Dermis blood vessel endothelial cell (primary cell): ENCODE data around the gene SPAAR. TPM values are rescaled to one million over a fixed set of nuclear protein-coding genes. Genes with fewer than 3 reads are reported as not detected.
"Not testable (repeated sequence)": the region's sequence is repeated elsewhere in the genome, so short reads cannot be mapped to it uniquely, and the experiment has no call there.

Experiments
- DNase-seq: peaks from one replicate; pipeline ENCODE4 v3.0.0; 2010
- total RNA-seq: library from RNA; depleted of rRNA; stranded (reverse); fragments of >200 nt; gene quantifications from 2 replicates; pipeline ENCODE4 v1.2.3, GENCODE V29; 2014

The SPAAR gene
- total RNA-seq, 1 donor from 2014 or later: 3.2 TPM

DNA sequence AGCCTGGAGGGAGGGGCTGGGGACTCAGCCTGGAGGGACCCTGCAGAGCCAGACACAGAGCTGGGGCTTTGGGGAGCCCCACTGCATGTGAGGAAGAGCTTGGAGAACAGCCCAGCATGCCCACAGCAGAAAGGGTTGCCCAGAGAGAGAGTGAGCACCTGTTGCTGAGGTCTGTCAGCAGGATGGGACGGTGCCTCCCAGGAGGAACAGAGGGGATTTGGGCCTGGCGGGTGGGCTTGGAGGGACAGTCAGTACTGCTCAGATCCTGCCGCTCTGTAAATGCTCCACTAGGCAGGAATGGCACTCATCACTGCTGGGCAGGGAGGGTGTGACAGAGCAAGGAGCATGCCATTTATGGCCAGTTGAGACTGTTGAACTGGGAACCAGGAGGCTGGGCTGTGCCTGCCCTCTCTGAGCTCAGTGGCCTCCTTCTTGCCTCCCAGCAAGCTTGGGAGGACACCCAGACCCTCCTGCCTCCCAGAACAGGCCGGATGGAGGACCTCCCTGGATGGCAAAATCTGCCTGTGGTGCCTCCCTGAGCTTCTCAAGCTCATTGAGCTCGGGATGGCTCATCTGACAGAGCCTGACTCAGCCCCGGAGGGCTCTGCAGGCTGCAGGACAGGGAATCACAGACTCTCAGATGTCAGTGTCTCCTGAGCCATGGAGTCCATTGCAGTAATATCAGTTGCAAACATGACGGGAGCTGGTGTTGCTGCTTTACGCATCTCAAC lies 4.1 kb upstream of the SPAAR start:
- no peak for DNase-seq

DNA sequence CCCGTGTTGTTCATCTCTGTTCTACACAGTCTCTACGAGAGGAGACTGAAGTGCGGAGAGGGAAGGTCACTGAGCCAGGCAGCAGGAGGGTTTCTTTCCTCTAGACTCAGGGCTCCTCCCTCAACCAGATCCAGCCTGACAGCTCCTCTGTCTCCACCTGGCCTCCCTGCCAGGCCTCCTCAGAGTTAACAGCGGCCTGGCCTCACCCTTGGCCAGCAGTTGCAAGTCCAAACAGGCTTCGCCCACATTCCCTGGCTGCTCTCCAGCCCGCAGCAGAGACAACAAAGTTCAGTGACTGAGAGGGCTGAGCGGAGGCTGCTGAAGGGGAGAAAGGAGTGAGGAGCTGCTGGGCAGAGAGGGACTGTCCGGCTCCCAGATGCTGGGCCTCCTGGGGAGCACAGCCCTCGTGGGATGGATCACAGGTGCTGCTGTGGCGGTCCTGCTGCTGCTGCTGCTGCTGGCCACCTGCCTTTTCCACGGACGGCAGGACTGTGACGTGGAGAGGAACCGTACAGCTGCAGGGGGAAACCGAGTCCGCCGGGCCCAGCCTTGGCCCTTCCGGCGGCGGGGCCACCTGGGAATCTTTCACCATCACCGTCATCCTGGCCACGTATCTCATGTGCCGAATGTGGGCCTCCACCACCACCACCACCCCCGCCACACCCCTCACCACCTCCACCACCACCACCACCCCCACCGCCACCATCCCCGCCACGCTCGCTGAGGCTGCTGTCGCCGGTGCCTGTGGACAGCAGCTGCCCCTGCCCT lies 3.2 kb upstream of the SPAAR start, which contains the start of gene HRCT1:
HRCT1 (plus strand) TSS at position 291 of the 768 bp plus-strand sequence; CDS start at position 377, 86 bp downstream.
- peak; percentile 91 for DNase-seq

DNA sequence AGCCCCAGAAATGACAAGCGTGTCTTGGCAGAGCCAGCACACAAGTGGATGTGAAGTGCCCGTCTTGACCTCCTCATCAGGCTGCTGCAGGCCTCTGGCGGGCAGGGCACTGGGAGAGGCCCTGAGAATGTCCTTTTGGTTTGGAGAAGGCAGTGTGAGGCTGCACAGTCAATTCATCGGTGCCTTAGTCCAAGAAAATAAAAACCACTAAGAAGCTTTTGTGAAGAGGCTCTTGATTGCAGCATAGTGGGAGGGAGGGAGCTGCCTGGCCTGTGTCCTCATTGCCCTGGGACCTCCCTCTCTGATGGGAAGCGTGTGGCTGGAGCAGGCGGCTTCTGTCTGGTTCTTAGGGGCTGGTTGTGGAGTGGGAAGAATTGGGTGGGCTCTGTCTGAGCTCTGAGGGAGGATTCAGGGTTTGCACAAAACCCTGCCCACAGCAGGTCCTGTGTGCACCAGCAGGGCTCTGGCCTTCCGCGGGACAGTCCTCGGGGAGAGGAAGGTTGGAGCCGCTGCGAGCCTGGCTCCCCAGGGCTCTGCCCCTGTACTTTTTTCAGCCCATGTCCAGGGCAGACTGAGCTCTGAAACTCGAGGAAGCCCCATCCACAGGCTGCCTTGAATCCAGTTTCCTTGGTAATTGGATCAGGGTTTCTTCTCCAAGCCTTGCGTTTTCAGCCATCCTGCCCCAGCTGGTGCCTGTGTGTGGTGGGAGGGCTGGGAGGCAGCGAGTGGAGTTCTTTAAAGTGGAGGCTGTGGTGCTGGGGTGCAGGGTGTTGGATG lies 2.2 kb upstream of the SPAAR start:
- peak; percentile 48 for DNase-seq

DNA sequence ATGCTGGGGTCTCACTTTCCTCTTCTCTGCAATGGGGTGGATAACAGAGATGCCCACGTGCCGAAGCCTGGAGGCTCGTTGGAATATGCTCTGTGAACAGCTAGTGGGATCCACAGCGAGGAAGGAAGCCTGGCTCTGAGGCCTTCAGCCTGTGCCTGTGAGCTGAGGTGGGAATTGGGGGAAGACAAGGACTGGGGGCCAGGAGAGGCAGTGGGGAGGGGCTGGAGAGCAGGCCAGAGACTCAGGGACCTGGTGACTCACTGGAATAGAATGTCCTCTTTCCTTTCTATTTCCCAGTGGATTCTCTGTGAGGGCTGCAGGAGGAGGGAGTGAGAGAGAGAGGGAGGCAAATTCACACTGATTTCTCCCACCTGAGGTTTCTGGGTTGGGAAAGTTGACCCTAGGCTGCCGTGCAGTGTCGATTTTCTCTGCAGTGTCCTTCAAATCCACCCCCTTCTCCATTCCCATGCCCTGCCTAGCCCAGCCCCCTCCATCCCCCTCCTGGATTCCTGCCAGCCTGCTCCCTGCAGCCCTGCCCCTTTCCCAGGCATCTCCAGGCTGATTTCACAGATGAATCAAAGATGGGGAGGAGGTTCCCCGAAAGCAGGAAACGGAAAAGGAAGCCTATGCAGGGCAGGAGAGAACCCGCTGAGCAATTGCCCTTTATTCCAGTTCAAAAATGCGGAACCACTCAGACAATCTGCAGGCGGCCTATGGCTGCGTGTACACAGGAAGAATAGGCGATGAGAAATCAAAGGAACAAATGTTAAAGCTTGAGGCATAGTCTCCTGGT lies 1.4 kb upstream of the SPAAR start:
- peak; percentile 96 for DNase-seq

DNA sequence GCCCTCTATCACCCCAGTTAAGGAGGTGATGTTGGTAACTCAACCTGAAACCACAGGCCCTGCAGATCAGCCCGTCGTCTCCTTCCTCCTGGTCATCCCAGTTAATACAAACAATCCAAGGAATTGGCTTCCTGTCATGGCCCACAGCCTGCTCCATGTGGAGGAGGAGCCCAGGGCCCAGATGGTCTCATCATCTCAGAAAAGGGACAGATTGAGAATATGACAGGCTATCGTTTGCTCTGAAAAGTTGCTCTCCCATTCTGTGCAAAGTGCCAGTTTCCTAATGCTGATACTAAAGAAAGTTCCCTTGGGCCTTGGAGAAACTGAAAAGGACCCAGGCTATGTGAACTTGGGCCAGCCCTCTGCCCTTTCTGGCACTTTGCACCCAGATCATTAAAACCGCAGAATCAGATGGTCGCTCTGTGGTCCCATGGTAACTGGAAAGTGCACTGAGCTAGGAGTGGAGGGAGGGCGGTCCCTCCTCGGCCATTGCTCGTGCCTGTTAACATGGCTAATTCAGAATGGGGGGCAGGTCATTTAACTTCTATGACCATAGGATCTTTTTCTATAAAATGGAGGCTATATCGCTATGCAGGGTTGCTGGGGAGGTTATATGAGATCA lies 675 bp upstream of the SPAAR start:
- DNase-seq: peak; percentile 41

DNA sequence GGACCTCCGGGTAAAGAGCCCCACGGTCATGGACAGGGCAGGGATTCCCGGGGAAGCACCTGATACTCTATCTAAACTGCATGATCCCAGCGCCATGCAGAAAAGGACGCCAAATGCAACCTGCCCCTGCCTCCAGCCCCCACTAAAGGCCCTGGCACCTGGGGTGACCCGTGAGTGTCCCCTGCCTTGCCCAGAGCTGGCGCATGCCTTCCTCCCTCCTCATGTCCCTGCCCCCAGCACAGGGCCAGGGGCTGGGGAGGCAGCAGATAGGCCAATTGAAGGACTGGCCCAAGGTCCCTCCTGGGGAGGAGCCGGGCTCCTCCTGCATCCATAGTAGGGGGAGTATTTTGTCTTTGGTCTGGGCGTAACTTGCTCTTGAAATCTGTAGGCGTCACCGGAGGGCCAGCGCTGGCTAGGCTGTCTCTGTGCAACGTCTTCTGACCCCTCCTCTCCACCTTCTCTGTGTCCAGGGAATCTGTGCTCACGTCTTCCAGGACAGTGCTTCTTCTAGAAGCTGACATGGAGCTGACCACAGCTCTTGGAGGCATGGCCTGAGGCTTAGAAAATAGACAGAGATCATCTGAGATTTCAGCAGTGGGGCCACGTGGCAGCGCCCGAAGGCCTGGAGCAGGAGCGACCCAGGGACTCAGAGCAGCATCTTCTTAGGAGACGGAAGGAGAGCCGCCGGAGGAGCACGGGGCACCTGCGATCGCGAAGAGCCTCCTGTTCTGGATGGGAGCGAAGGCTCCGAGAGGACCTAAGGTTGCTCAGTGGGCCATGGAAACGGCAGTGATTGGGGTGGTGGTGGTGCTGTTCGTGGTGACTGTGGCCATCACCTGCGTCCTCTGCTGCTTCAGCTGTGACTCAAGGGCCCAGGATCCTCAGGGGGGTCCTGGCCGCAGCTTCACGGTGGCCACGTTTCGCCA lies 660 bp downstream of the SPAAR start:
- peak; percentile 41 for DNase-seq

DNA sequence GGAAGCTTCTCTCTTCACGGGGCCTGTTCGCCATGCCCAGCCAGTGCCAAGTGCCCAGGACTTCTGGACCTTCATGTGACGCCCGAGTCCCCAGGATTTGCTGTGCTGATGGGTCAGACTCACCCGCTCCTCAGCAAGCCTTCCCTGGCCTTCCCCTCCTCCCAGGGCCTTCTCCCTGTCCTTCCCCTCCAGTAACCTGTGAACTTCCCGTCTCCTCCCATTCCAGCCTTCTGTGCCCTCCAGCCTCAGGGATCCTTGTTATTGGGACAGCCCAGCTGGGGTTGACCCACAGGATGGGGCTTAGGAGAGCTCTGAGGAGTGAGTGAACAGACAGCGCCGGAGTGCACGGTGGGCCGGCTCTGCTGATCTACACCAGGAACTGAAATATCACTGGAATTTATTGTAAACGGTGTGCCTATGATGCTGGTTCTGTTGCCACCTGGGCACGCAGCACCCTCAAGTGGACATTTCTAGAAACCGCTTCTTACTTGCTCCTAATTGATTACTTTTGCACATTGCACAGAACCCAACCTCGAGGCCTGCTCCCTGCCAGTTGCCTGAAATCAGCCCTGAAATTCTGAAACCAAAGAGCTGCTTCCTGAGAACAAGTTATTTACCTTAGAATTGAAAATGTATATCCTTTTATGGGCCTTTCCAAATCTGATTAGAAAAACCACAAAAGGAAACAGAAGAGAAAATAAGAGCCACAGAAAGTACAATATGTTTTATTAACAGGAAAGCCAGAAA lies 1.5 kb downstream of the SPAAR start:
- peak; percentile 91 for DNase-seq

DNA sequence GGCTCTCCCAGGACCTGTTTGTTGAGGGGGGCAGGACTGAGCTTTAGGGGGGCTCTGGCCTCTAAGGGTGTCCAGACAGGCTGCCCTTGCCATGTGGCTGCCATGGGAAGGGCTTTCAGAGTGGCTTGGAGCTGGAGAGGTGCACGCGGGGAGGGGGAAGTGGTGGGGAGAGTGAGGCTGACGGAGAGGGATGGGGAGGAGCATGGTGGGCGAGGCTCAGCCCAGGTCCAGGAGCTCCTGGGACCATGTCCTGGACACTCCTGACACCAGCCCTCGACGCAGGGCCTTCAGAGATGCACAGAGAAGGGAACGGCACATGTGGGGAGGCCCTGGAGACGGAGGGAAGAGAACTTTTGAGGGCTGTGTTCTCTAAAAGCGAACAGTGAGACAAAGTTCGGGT lies 2.4 kb downstream of the SPAAR start:
- no peak for DNase-seq

DNA sequence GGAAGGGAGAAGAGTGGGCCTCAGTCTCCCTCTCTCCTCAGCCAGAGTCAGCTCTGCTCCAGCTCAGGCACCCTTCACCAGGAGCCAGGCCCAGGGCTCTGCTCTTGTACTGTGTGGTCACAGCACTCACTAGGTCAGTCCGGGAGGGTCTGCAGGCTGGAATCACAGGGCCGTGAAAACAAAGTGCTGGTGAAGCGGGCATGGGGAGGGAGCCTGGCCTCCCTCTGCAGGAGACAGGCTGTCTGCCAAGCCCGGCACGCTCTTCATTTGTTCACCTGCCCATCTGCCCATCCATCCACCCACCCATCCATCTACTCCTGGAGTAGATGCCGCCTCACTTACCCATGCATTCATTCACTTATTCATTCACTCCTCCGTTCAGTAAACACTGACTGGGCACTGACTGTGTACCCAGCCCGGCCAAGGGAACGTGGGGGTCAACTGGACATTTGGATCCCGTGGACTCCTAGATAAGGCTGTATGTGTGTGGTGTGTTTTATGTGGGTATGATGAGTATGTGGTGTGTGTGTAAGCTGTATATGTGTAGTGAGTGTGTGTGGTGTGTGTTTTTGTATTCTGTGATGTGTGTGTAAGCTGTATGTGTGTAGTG lies 3.6 kb downstream of the SPAAR start:
- DNase-seq: no peak

DNA sequence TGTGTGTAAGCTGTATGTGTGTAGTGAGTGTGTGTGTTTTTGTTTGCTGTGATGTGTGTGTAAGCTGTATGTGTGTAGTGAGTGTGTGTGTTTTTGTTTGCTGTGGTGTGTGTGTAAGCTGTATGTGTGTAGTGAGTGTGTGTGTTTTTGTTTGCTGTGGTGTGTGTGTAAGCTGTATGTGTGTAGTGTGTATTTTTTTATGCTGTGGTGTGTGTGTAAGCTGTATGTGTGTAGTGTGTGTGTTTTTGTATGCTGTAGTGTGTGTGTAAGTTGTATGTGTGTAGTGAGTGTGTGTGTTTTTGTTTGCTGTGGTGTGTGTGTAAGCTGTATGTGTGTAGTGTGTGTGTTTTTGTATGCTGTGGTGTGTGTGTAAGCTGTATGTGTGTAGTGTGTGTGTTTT lies 4.1 kb downstream of the SPAAR start:
- not testable (repeated sequence) for DNase-seq

DNA sequence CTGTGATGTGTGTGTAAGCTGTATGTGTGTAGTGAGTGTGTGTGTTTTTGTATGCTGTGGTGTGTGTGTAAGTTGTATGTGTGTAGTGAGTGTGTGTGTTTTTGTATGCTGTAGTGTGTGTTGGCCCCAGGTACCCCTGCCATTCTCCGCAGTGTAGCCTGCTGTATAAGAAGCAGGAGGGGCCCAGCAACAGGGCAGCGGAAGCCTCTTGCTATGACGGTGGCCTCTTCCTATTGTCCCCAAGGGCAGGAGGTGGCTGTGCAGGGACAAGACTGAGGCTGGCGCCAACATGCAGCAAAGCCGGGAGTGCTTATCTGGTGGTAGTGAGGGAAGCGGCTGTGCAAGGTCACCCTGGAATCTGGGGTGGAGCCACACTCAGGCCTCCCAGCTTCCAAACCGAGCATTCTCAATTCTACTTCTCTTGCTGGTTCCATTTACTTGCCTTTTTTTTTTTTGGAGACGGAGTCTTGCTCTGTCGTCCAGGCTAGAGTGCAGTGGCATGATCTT lies 5.1 kb downstream of the SPAAR start:
- DNase-seq: peak; percentile 56

DNA sequence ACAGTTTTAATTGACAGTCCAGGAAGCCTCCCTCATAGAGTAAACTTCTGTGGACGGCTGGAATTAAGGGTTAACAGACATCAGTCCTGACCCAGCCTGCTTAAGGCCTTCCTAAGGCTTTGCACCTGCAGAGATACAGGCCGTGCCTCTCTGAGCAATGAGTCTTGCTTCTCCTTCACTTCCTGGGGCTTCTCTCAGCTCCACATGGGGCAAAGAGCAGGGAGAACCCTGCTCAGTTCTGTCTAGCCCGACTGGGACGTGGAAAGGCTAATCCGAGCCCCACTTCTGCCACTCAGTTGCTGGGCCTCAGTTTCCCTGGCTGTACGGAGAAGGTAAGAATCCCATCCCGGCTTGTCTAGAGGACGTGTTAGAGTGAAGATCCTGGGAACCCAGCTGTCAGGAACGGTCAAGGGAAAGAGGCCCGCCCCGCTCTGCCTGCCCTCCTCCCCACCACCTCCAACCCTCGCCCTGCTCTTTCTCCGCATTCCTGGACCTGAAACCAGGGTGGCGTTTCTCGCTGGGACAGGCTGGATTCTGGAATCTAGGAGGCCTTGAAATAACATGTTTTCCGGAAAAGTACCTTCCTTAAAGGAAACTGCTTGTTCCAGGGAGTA lies 6.5 kb downstream of the SPAAR start:
- no peak for DNase-seq

DNA sequence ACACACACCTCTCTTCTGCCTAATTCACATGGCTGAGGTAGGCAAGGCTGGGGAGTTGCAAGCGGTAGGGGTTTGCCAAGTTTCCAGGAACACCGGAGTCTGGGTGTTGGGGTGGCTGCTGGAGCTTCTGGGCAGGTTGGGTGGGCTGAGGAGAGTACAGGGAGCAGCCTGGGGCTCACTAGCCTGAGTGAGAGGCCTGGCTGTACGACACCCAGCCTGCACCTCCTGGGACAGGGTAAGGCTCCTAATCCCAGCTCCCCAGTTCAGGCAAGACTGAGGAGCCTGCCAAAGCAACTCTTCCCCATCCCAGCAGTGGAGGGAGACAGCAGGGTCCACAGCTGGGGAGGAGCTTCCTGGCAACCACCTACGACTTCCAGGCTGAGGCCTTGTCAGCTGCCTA lies 8.0 kb downstream of the SPAAR start:
- no peak for DNase-seq

DNA sequence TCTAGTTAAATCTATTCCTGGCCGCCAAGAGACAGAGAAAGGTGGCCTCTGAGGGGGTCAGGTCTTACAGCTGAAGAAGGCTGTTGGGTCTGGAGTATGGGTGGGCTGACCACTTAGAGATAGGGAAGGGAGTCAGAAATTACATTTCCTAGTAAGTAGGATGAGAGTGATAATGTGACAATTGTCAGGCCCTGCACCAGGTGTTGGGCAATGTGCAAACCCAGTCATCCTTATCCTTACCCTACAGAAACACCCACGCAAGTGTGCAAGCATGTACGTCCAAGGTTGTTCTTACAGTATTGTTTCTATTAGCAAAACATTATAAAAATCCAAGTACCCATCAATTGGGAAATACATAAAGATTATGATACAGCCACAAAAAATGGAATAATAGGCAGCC lies 9.5 kb downstream of the SPAAR start:
- DNase-seq: no peak

DNA sequence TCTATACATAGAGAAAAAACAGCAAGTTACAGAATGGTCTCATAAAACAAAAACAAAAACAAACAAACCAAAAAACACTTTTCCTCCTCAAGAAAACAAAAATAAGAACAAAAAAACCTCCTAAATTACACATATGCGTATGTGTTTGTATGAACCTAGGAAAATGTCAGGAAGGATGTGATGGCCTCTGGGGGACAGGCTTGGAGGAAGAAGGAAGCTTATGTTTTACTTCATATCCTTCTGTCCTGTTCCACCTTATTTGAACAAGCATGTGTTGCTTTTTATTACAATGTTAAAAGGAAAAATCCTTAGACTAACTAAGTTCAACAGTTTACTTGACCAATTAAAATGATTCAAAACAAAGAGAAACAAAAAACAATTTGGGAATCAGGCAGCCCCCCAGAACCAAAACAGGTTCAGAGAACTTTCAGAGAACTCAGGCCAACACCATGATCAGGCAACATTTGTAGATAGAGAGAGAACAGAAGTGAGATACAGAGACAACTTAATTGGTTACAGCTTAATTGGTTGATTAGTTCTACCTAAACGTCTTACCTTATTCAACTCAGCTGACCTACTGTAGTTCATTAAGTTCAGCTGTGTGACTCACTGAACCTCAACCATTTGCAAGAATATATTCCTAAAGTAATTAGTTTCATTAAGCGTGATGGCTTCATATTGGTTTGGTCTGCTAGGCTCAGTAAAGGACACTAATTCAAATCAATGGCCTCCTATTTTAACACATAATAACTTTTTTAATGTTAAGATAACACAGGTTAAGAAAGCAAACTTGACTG lies 10.1 kb downstream of the SPAAR start:
- DNase-seq: peak; percentile 37

DNA sequence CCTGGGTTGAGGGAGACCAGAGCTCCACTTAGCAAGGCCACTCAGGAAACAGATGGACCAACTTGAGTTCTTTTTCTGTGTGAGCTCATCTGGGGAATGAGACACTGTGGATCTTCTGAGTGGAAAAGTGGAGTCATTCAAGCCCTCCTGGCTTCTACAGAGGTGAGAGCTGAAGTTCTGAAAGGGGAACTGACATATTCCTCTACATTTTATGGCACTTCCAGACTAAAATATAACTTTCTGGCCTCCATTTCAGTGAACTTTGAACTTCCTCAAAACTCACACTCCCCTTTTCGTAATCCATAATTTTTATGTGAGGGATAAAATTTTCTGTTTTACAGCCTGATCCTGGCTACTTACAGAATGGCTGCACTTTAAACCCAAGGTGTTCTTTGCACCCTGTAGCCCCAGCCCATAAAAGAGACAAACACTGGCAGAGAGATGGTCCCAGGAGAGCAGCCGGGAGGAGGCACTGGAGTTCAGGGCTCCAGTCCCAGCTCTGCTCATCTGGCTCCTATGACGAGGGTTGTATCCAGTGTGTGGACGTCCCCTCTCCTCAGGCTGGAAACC lies 10.8 kb downstream of the SPAAR start:
- peak; percentile 63 for DNase-seq

DNA sequence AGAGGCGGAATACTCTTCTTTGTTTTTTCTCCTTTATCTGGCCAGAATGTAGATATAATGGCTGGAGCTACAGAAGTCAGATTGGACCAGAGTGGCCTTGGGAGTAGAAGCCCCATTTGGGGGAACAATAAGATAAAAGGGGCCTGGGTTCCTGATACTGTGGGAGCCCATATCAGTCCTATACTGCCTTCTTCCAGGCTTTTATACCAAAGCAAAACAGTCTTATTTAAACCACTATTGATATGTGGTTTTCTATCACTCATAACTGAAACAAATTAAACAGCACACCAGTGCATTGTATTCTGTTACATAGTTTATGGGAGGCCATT lies 14.3 kb downstream of the SPAAR start:
- DNase-seq: no peak
